ENCODE data around the gene MAP6D1.

MAP6D1 gene

DNA sequence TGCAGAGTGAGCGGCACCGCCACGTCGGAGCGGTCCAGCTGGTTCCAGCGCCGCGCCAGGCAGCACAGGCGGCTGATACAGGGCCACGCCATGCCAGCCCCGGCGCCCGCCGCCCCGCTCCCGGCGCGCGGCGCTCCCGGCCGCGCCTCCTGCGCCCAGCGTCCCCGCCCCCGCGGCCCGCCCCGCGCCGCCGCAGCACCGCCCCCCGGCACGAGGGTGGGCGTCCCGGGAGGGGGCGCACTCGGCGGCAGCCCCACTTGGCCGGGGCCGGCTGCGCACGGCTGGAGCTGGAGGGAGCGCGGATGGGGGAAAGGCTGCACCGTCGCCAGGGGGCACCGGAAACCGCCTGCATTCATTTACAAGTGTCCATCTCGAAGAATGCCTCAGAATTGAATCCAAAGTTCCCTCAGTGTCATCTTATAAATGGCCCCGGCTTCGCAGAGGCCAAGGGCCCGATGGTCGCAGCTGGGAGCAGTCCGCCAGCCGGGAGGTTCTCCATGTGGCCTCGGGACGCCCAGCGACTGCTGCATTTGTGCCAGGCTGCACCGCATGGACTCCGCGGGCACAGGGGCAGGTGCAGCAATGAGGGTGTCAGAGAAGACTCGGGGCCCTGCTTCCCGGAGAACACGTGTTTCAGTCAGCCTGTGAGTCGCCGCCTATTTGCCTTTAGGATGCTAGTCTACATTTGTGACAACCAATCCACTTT, at the start of gene MAP6D1:
Gene MAP6D1 (minus strand): TSS at position 122 of the 706 bp plus-strand sequence. CDS start 30 bp downstream, at position 92.
- no peak for DNase-seq (ENCODE audit: low read depth in 2 of 2)

- no peak for DNase-seq (ENCODE audit: low read depth in 2 of 2)
Measured at GRCh38 chr3:183873914-183874313, 48.5 kb upstream of the MAP6D1 start.

- no peak for DNase-seq (ENCODE audit: low read depth in 2 of 2)
Measured at GRCh38 chr3:183871541-183871940, 46.2 kb upstream of the MAP6D1 start.

DNA sequence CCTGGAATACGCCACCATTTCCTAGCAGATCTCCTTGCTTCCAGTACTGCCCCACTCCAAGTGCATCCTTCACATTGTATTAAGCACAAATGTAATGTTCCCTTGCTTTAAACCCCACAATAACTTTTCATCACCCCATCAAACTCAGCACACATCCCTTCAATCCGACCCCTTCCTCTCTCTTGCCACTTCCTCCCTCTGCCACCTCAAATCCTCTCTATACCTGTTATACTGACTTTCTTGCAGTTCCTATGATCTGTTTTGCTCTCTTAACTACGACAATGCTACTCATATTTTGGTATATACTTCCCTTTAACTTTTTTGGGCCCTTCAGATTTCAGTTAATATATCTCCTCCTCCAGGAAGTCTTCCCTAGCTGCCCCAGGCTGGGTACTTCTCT, 45.2 kb upstream of the MAP6D1 start:
- no peak for DNase-seq (ENCODE audit: low read depth in 2 of 2)

DNA sequence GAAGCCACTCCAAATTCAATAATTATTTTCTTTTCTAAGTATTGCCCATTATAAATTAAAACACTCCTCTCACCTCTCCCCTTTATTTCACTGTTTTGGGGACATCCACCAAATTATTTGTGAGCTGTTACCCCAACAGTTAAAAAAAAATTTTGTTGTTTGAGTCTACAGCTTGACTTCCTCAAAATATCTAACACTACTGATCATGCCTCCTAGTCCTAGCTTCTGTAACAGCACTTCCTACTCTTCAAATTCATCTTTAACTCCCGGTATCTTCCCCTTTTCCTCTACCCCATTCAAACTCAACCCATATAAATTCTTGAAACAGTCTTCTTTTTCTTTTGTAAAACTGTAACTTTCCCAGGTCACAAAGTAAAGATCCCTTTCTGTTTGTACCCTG, 43.4 kb upstream of the MAP6D1 start:
- DNase-seq (ENCODE audit: low read depth in 2 of 2): no peak

DNA sequence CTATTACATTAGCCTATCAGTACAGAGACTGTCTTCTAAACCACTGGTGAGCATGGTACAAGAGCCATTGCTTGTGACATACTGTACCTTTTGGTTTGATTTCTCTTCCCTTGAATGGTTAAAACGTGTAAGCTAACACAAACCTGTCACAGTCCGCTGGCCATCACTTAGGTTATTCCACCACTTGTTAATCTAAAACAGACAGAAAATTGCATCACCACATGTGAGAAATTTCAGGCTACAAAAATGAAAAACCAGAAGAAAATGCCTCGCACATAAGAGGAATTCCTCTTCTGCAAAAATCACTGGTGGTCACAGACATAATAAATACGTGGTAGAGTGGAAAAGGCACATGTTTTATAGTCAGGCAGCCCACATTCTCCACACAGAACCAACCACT, 37.2 kb upstream of the MAP6D1 start:
- no peak for DNase-seq (ENCODE audit: low read depth in 2 of 2)

GRCh38 chr3:183857863-183858262, 32.5 kb upstream of the MAP6D1 start:
- no peak for DNase-seq (ENCODE audit: low read depth in 2 of 2)

- DNase-seq (ENCODE audit: low read depth in 2 of 2): no peak
Measured at GRCh38 chr3:183854318-183855035, 29.1 kb upstream of the MAP6D1 start.

- DNase-seq (ENCODE audit: low read depth in 2 of 2): no peak
Measured at GRCh38 chr3:183845608-183846288, 20.4 kb upstream of the MAP6D1 start.

DNA sequence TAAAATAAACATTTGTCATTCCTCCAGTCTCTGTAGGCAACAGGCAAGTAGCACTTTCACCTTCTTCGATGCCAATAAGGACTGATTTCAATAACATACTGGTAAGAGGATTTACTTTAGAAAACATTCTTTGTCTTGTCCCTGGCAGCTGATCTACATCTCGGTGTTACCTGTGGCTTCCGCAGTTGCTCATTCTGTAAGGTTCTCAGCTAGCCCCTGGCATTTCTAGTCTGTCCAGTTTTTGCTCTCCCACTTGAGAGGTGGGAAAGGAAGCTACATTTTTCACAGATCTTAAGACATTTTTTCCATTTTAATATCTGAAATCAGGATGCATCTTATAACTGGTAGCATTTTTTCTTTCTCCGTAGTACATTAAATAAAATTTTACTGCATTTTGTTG, 19.7 kb upstream of the MAP6D1 start:
- no peak for DNase-seq (ENCODE audit: low read depth in 2 of 2)

- DNase-seq (ENCODE audit: low read depth in 2 of 2): no peak
Measured at GRCh38 chr3:183844606-183845005, 19.2 kb upstream of the MAP6D1 start.

GRCh38 chr3:183839751-183840150, 14.4 kb upstream of the MAP6D1 start:
- no peak for DNase-seq (ENCODE audit: low read depth in 2 of 2)

GRCh38 chr3:183837894-183838293, 12.5 kb upstream of the MAP6D1 start:
- no peak for DNase-seq (ENCODE audit: low read depth in 2 of 2)

- no peak for DNase-seq (ENCODE audit: low read depth in 2 of 2)
Measured at GRCh38 chr3:183837390-183837789, 12.0 kb upstream of the MAP6D1 start.

DNA sequence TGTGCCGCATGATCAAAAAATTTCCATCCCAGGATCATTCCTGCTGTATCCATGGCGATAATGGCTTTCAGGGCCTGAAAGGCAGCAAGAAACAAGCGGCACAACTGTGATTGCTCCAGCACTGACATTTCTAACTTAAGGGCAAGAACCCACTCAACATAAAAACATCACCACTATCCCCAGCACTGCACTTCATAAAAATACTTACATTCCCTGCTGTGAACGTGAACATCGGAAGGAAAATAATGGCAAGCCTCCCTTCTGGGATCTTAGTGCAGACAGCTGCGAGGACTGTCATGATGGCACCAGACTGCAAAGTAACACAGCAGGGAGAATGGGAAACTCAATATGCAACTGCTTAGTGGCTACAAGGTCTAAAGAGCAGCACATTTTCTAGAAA, 8.1 kb upstream of the MAP6D1 start:
- DNase-seq (ENCODE audit: low read depth in 2 of 2): no peak

DNA sequence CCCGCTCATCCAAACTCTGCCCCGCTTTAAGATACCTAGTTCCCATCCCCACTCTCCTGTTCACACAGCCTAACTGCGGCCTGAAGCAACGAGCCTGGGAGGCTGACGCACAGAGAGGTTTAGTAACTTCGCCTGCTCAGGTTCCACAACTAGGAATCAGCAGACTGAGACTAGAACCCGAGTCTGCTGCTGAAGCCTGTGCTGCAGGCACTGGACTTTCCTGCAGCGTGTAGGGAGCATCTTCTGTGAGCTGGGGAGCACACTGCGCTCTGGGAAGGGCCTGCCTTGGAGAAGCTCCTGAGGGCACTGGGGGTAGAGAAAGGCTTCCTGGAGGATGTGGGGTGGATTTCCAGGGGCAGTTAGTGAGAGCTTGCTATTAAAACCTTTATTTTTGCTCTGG, 4.8 kb upstream of the MAP6D1 start:
- DNase-seq (ENCODE audit: low read depth in 2 of 2): no peak

- no peak for DNase-seq (ENCODE audit: low read depth in 2 of 2)
Measured at GRCh38 chr3:183829466-183829865, 4.1 kb upstream of the MAP6D1 start.

DNA sequence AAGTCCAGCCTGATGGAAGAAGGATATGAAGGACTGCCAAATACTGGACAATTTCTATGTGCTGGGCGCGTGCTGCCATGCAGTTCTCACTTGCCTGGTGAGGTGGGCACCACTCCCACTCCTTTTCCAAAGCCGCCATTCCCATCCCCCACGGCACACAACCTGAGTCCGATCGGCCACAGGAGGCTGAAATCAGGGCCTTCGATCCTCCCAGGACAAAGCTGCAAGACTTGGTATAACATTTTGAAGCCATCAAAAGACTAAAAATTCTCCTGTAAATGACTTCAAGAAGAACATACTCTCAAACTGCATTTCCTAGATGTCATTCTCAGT, 3.1 kb upstream of the MAP6D1 start:
- no peak for DNase-seq (ENCODE audit: low read depth in 2 of 2)

DNA sequence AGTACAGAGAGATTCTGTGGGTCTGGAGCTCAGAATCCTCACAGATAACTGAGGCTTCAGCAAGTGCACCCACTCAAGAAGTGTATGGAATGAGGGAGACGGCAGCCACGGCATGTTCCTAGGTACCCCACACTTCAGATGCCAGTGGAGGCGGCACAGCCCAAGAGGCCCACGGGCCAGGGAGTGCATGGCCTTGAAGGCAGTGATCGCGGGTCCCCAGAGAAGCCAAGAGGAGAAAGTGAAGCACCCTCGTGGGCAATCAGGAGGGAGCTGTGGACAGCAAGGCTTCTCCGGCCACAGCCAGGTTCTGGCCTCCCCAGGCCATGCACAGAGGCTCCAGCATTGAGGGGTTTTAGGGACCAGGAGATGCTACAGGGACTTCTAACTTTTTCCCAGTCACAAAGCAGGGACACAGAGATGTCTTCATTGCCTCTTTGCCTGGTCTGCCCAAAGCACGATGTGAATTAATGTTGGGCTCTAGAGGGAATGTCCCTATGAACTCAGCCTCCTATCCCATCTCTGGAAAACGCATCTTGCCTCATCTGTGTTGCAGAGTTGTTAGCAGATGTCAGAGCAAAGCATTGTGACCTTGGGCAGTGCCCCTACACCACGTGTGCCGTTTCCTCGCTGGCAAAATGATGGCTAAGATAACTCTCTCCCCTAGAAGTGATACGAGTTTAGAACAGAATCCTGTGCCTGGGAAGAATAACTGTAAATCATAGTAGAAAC, 2.6 kb upstream of the MAP6D1 start:
- no peak for DNase-seq (ENCODE audit: low read depth in 2 of 2)

DNA sequence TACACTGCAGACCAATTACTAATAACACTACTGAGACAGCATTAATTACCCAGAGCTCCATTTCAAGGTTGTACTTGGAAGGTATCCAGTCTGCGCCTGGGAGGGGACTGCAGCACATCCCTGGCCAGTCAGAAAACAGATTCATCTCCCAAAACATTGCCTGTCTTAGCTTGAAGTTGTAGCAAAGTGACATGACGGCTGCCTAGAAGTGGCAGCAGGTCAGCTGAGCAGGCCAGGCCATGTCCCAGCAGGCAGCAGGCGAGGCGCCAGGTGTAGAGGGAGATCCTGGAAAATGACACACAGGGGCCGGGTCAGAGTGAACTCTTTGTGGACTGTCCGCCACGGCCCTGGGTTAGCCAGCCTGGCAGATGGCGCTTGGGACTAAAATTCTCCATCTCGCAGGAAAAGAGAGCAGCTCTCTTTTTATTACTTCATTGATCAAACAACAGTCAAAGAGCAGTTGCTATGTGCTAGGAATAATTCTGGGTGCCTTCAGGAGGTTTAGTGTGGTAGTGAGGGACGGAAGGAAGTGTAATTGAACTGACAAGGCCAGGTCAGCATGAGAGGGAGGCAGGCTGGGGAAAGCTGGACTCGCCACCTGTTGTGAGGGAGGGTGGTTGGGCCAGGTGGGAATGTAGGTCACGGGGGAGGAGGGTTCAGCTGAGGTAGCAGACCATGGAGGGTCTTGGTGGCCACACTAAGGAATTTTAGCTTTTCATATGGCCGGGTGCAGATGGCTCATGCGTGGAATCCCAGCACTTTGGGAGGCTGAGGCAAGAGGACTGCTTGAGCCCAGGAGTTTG, 1.3 kb upstream of the MAP6D1 start:
- DNase-seq (ENCODE audit: low read depth in 2 of 2): no peak

GRCh38 chr3:183824761-183825455, 469 bp downstream of the MAP6D1 start:
- no peak for DNase-seq (ENCODE audit: low read depth in 2 of 2)
